Loucy (cell line): Measurements from ENCODE around the gene NID1.

Experiments used
- EZH2phosphoT487 ChIP-seq: fragments of 200-600 bp; IDR thresholded peaks from 2 replicates; pipeline ENCODE4 v1.6.1; 2018; ENCODE audit warnings: antibody characterized with exemption, mild to moderate bottlenecking, moderate library complexity, borderline replicate concordance
- TF ChIP-seq, protein P1 (sequence below): fragments of 200-600 bp; sonication (generic); conservative IDR thresholded peaks from 2 replicates; pipeline ENCODE4 v1.5.1; 2014; ENCODE audit warnings: mild to moderate bottlenecking, antibody characterized with exemption, low read length

DNA sequence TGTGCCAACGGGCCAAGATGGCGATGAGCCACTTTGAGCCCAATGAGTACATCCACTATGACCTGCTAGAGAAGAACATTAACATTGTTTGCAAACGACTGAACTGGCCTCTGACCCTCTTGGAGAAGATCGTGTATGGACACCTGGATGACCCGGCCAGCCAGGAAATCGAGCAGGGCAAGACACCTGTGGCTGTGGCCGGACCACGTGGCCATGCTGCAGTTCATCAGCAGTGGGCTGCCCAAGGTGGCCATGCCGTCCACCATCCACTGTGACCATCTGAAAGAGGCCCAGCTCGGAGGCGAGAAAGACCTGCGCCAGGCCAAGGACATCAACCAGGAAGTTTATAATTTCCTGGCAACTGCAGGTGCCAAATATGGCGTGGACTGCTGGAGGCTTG is 45.2 kb upstream of the NID1 start:
- TF ChIP-seq, protein P1, sequence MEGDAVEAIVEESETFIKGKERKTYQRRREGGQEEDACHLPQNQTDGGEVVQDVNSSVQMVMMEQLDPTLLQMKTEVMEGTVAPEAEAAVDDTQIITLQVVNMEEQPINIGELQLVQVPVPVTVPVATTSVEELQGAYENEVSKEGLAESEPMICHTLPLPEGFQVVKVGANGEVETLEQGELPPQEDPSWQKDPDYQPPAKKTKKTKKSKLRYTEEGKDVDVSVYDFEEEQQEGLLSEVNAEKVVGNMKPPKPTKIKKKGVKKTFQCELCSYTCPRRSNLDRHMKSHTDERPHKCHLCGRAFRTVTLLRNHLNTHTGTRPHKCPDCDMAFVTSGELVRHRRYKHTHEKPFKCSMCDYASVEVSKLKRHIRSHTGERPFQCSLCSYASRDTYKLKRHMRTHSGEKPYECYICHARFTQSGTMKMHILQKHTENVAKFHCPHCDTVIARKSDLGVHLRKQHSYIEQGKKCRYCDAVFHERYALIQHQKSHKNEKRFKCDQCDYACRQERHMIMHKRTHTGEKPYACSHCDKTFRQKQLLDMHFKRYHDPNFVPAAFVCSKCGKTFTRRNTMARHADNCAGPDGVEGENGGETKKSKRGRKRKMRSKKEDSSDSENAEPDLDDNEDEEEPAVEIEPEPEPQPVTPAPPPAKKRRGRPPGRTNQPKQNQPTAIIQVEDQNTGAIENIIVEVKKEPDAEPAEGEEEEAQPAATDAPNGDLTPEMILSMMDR, result no peak
- TF ChIP-seq EZH2phosphoT487, result no peak
